ENCODE measurements around the gene SYTL3. TPM values are rescaled to one million over a fixed set of nuclear protein-coding genes. Genes with fewer than 3 reads are reported as not detected.

SYTL3 gene
- total and polyA plus RNA-seq, 9 of the 15 experiments (the other 6 are each of a cell fraction or from before 2014, with no cell fraction given): 0.04 to 0.46 (median 0.17) TPM; not detected in 1

DNA sequence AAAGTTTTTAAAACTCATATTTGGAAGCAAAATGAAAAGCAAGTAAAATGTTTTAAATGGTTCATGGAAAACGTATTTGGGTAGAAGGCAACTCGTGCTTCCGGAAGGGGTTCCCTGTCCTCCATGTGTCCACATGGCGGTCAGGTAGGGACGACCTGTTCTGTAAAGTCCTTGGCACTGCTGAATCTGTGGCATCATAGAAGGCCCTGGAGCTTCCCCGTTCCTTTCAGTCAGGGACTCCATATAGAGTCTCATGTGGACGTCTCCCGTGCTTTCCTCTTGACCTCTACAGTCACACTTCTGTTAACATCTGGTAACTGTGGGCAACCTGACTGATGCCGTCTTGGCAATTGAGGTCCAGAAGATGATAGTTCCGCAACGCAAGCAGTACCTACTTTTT is 16.7 kb upstream of the SYTL3 start:
- TF ChIP-seq ARNT (IDR thresholded peaks at IDR 0.05) (no peak), ZNF830 (CRISPR knock-in tag; IDR thresholded peaks at IDR 0.05) (no peak), SETDB1 (IDR thresholded peaks at IDR 0.05; ENCODE audit: low read length) (no peak), EHMT2 (IDR thresholded peaks at IDR 0.05) (no peak), ZFX (CRISPR knock-in tag; IDR thresholded peaks at IDR 0.05) (no peak), CEBPB (tag; IDR thresholded peaks at IDR 0.05) (no peak), COPS2 (conservative IDR thresholded peaks at IDR 0.05) (no peak), MYNN (IDR thresholded peaks at IDR 0.05) (no peak), MYNN (CRISPR knock-in tag; IDR thresholded peaks at IDR 0.05) (no peak), NBN (IDR thresholded peaks at IDR 0.05; ENCODE audit: low read depth) (no peak)
- TF ChIP-seq, protein P1, sequence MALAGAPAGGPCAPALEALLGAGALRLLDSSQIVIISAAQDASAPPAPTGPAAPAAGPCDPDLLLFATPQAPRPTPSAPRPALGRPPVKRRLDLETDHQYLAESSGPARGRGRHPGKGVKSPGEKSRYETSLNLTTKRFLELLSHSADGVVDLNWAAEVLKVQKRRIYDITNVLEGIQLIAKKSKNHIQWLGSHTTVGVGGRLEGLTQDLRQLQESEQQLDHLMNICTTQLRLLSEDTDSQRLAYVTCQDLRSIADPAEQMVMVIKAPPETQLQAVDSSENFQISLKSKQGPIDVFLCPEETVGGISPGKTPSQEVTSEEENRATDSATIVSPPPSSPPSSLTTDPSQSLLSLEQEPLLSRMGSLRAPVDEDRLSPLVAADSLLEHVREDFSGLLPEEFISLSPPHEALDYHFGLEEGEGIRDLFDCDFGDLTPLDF (CRISPR knock-in tag; IDR thresholded peaks at IDR 0.05): no peak
- TF ChIP-seq, protein P2, sequence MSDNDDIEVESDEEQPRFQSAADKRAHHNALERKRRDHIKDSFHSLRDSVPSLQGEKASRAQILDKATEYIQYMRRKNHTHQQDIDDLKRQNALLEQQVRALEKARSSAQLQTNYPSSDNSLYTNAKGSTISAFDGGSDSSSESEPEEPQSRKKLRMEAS (CRISPR knock-in tag; IDR thresholded peaks at IDR 0.05): no peak
- TF ChIP-seq, protein P3, sequence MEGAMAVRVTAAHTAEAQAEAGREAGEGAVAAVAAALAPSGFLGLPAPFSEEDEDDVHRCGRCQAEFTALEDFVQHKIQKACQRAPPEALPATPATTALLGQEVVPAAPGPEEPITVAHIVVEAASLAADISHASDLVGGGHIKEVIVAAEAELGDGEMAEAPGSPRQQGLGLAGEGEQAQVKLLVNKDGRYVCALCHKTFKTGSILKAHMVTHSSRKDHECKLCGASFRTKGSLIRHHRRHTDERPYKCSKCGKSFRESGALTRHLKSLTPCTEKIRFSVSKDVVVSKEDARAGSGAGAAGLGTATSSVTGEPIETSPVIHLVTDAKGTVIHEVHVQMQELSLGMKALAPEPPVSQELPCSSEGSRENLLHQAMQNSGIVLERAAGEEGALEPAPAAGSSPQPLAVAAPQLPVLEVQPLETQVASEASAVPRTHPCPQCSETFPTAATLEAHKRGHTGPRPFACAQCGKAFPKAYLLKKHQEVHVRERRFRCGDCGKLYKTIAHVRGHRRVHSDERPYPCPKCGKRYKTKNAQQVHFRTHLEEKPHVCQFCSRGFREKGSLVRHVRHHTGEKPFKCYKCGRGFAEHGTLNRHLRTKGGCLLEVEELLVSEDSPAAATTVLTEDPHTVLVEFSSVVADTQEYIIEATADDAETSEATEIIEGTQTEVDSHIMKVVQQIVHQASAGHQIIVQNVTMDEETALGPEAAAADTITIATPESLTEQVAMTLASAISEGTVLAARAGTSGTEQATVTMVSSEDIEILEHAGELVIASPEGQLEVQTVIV (CRISPR knock-in tag; IDR thresholded peaks at IDR 0.05; ENCODE audit: borderline replicate concordance): no peak
- Histone ChIP-seq H4K20me1 (replicated peaks; ENCODE audit: control insufficient read depth, insufficient read depth, low read length) (peaks cover 12% of the 10 kb centered on the region), H3K9me3 (replicated peaks; ENCODE audit: control insufficient read depth, insufficient read depth, low read depth, low read length) (no peaks in the 10 kb centered on the region), H3K27ac (ENCODE audit: extremely low read depth, low read depth, low read length) (no peak overlapping the region), H3K79me2 (ENCODE audit: control insufficient read depth, insufficient read depth, low read length) (no peaks in the 10 kb centered on the region), H3K4me2 (ENCODE audit: insufficient read depth, low read length) (no peak overlapping the region), H3K36me3 (ENCODE audit: control insufficient read depth, insufficient read depth, low read length) (peaks cover 90% of the 10 kb centered on the region), H3K4me3 (no peak overlapping the region), H3K4me1 (replicated peaks in 1 of 2; ENCODE audit: control insufficient read depth in 2 of 2, insufficient read depth in 2 of 2, low read length in 2 of 2) (peaks cover 17% of the 10 kb centered on the region in 2 experiments), H3K9me1 (ENCODE audit: control insufficient read depth, insufficient read depth, low read length) (no peaks in the 10 kb centered on the region), H2AFZ (ENCODE audit: low read depth, low read length) (no peak overlapping the region), H3K27me3 (ENCODE audit: control insufficient read depth in 2 of 2, insufficient read depth in 2 of 2, low read length in 2 of 2) (no peaks in the 10 kb centered on the region), H3K9ac (ENCODE audit: insufficient read depth in 1 of 2, low read depth in 2 of 2, low read length in 2 of 2) (no peak overlapping the region)
- ChIA-PET CTCF (ENCODE audit: low intra/inter-chr PET ratio) (no interaction called here), POLR2A (interaction anchor here (1.0 kb wide), 1 partner anchor 17 kb away, joined by 4 read pairs; no protein-coding TSS in a partner anchor)
- WGBS (ENCODE audit: insufficient coverage, low coverage, missing lambda C conversion rate): 91% methylated on average over 11 of the region's 11 CpGs
- no peak for ATAC-seq
- TSS peak; percentile 29 for BruUV-seq (replicated peaks)
- no peak for FAIRE-seq
- DNase-seq (ENCODE audit: extremely low read depth in 1 of 4, low spot score in 3 of 4): no peak
- in situ Hi-C loops (cut with MboI): no loop called here
- intact Hi-C loops (cut with micrococcal nuclease): no loop called here

All from K562 (cell line).